Vagina (tissue), 2 donors: ENCODE results near the gene CCDC186.

Source experiments
- CTCF ChIP-seq, 3 experiments: fragments of 450-650 bp in 2 of 3; fragments of 200-600 bp in 1 of 3; sonication (generic) in 1 of 3; IDR thresholded peaks; one replicate each; pipeline ENCODE4 v1.5.1; 2017 to 2019; ENCODE audit warnings: antibody characterized with exemption in 3 of 3, mild to moderate bottlenecking in 2 of 3, moderate library complexity in 2 of 3
- POLR2A ChIP-seq, 2 donors: fragments of 450-650 bp; IDR thresholded peaks; one replicate each; pipeline ENCODE4 v1.6.1; 2017; ENCODE audit warnings: antibody characterized with exemption in 2 of 2, mild to moderate bottlenecking in 2 of 2, moderate library complexity in 2 of 2

GRCh38 chr10:114172216-114172615, 1.8 kb downstream of the CCDC186 start:
- no peak for TF ChIP-seq CTCF (IDR thresholded peaks at IDR 0.05)
- no peak for TF ChIP-seq POLR2A (IDR thresholded peaks at IDR 0.05)
